GM08714 (cell line): Measurements from ENCODE around the gene PRC1.

Experiments used
- H3K4me3 ChIP-seq: fragments of 200-500 bp; sonication (Bioruptor generic); 2 replicates; pipeline ENCODE4 v1.5.1; 2014; ENCODE audit warnings: mild to moderate bottlenecking, low read length, inconsistent platforms
- ZNF274 ChIP-seq: IDR thresholded peaks from 2 replicates; pipeline ENCODE4 v1.6.1; 2012; ENCODE audit warnings: mild to moderate bottlenecking, low read depth, low read length

The PRC1 gene

GRCh38 chr15:91007266-91007665 is 12.9 kb upstream of the PRC1 start:
- H3K4me3 ChIP-seq: no peak overlapping the region
- no peak for TF ChIP-seq ZNF274

GRCh38 chr15:91001209-91001608 is 6.9 kb upstream of the PRC1 start:
- H3K4me3 ChIP-seq: no peak overlapping the region
- no peak for TF ChIP-seq ZNF274

DNA sequence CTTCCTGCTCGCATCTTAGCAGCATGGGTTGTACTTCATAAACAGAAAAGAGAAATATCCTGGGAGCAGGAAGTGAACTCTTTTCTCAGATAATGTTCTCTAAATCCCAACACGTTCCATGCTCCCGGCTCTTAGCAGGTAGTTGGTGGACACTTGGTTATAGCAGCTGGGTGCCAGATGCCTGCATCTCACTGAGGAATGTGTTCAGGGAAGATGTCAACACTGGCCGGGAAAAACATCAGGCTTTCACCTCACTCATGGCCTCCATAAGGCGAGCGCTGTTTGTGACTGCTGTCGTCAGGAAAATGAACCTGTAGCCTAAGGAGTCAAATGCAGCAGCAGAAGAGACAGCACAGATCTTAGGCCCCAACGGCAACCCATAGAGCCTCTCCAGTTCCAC is 4.4 kb upstream of the PRC1 start:
- TF ChIP-seq ZNF274: no peak
- no peak overlapping the region for H3K4me3 ChIP-seq

DNA sequence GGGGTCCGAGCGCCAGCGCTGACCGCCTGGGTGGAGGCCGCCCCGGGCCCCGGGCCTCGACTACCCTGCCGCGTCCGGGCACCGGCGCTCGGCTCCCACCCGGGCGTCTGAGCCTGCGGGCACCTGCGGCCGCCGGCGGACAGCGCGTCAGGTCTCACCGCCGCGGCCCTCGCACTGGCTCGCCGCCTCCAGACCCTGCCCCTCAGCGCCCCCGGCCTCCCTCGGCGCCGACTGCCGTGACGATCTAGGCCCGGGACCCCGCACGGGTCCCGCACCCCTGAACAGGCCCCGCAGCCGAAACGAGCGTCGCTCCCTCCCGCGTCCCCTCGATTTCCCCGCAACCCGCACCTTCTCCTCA is 297 bp downstream of the PRC1 start:
- H3K4me3 ChIP-seq: peak overlapping the region; percentile 98
- TF ChIP-seq ZNF274: no peak

GRCh38 chr15:90991587-90992285 is 2.6 kb downstream of the PRC1 start:
- peak overlapping the region; percentile 23; the same call in 1 of the 2 replicates for H3K4me3 ChIP-seq
- TF ChIP-seq ZNF274: no peak

DNA sequence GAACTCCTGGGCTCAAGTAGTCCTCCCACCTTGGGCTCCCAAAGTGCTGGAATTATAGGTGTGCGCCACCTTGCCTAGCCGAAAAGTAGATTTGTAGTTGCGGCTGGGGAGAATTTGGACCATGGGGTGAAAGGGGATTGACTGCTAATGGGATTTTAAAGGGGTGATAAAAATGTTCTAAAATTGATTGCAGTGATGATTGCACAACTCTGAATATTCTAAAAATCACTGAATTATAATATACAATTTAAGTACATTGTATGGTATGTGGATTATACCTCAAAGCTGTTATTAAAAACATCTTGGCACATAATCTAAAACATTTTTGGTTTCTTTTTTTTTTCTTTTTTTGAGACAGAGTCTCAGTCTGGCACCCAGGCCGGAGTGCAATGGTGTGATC is 3.9 kb downstream of the PRC1 start:
- no peak overlapping the region for H3K4me3 ChIP-seq
- no peak for TF ChIP-seq ZNF274

DNA sequence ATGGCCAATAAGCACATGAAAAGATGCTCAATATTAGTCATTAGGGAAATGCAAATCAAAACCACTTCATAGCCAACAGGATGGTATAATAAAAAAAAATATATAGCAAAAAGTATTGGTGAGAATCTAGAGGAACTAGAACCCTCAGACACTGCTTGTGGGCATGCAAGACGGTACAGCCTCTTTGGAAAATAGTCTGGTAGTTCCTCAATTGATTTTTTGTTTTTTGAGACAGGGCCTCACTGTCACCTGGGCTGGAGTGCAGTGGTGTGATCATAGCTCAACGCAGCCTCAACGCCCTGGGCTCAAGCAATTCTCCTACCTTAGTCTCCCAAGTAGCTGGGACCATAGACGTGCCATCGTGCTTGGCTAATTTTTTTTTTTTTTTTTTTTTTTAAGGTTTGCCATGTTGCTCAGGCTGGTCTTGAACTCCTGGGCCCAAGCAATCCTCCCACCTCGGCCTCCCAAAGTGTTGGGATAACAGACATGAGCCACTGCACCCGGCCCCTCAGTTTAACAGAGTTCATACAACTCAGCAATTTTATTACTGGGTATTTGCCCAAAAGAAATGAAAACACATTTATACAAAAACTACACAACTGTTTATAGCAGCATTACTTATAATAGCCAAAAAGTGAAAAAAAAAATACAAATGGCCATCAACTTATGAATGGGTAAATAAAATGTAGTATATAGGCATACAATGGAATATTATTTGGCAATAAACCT is 5.1 kb downstream of the PRC1 start:
- 0 out of 2 replicates have a peak overlapping the region, but pooled peaks have one; percentile 0 for H3K4me3 ChIP-seq
- TF ChIP-seq ZNF274: no peak

DNA sequence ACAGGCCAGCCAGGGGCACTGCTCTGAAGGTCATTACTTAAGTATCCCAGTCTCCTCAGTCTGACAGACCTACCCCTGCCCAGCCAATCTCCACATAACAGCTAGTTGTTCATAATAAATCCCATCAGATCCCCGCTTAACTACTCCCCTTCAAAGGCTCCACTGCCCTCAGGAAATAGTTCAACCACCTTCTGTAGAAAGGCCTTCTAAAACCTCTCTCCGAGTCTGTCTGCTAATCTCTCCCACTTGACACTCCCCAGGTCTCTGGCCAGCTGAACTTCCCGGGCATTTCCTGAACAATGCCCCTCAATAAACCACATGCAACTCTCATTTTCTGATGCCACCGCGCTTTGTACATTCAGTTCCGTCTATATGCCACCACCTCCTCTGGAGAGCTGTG is 6.0 kb downstream of the PRC1 start:
- TF ChIP-seq ZNF274: no peak
- peak overlapping the region; percentile 36; the same call in 1 of the 2 replicates for H3K4me3 ChIP-seq

DNA sequence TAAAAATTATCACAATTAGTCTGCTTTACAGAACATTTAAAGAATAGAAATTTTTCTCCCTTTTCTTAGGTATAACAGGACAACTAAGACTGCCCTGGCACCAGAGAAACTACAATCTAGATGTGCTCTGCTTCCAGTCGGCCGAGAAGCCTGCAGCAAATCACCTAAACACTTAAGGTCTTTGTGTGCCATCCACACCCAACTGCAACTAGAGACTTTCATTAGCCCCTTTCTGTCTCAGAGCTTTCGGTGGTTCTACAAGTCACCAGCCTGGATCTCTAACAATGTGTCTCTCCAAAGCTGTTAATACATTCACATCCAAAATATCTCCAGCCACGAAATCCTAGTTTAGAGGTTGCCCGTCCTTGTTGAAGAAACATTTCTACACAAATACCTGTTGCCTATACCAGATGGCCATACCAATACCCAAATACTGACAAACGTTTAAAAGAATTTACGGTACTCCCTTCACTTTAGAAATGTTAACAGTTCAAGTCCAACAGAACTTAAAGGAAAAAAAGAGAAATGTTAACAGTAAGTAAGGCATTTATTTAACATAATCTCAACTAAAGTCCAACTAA is 6.7 kb downstream of the PRC1 start:
- no peak overlapping the region for H3K4me3 ChIP-seq
- no peak for TF ChIP-seq ZNF274

- no peak overlapping the region for H3K4me3 ChIP-seq
- no peak for TF ChIP-seq ZNF274
Observed at GRCh38 chr15:90986790-90987507, 7.4 kb downstream of the PRC1 start.

DNA sequence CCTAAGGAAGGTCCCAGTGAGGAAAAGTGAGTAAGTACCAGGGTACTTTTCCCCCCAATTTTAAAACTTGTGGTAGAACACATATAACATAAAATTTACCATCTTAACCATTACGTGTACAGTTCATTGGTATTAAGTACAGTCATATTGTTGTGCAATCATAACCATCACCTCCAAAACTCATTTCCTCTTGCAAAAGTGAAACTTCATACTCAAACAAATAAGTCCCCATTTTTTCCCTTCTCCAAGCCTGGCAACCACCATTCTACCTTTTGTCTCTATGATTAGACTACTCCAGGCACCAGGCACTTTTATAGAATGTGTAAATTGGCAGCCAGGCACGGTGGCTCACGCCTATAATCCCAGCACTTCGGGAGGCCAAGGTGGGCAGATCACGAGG is 12.2 kb downstream of the PRC1 start:
- no peak overlapping the region for H3K4me3 ChIP-seq
- TF ChIP-seq ZNF274: no peak

DNA sequence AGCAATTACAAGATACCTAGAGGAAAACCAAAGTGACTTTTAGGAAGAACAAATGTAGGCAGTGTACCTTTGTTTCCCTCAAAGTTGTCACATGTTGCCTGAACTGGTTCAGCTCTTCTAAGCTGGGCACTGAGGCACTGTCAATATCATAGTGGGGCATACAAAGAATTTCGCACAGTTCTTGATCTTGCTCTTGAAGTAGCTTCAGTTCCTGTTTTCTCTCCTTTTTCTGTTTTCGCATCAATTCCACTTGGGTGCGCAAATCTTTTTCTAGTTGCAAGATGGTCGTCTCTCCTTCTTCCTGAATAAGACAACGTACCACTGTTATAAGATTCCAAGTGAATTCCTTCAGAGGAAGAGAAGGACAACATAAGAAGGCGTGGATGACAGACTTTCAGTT is 12.7 kb downstream of the PRC1 start:
- no peak overlapping the region for H3K4me3 ChIP-seq

GRCh38 chr15:90979582-90979981 is 14.8 kb downstream of the PRC1 start:
- H3K4me3 ChIP-seq: no peak overlapping the region
- TF ChIP-seq ZNF274: no peak

More for the DNA sequence above, 12.7 kb downstream of the PRC1 start:
- no peak for TF ChIP-seq ZNF274

- TF ChIP-seq ZNF274: no peak
- no peak overlapping the region for H3K4me3 ChIP-seq
Observed at GRCh38 chr15:90974216-90974615, 20.1 kb downstream of the PRC1 start.

DNA sequence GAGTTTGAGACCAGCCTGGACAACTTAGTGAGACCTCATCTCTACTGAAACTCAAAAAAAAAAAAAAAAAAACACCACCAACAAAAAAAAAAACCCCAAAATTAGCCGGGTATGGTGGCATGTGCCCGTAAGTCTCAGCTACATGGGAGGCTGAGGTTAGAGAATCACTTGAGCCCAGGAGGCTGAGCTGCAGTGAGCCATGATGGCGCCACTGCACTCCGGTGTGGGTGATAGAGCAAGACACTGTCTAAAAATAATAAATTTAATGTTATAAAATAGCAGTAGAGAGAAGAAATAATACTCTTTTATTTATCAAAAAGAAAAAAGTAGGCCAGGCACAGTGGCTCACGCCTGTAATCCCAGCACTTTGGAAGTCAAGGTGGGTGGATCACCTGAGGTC is 22.2 kb downstream of the PRC1 start:
- no peak for TF ChIP-seq ZNF274
- no peak overlapping the region for H3K4me3 ChIP-seq

GRCh38 chr15:90970274-90970673 is 24.1 kb downstream of the PRC1 start:
- H3K4me3 ChIP-seq: no peak overlapping the region
- no peak for TF ChIP-seq ZNF274
